GM23338 (cell line): ENCODE measurements around the gene PFKFB3. TPM values are rescaled to one million over a fixed set of nuclear protein-coding genes. Genes with fewer than 3 reads are reported as not detected.

Experiments
- ATAC-seq: fragments of 200-7000 bp; cut with Tn5 transposase; 3 replicates; pipeline ENCODE4 v1.9.1; 2020
- DNase-seq: peaks from one replicate; pipeline ENCODE4 v3.0.0-alpha.2; 2015; ENCODE audit warnings: low spot score
- H2AFZ ChIP-seq: fragments of 200-600 bp; sonication (generic); 2 replicates; pipeline ENCODE4 v1.8.0; 2016; ENCODE audit warnings: antibody characterized with exemption, mild to moderate bottlenecking, moderate library complexity
- H3F3A ChIP-seq: fragments of 200-600 bp; sonication (generic); replicated peaks from 2 replicates; pipeline ENCODE4 v1.8.0; 2017; ENCODE audit warnings: antibody characterized with exemption, mixed run types, low read depth
- H3K27ac ChIP-seq: fragments of 200-600 bp; sonication (generic); 2 replicates; pipeline ENCODE4 v1.6.1; 2016; ENCODE audit warnings: low read depth
- H3K27me3 ChIP-seq: fragments of 200-600 bp; sonication (generic); 2 replicates; pipeline ENCODE4 v1.8.0; 2016; ENCODE audit warnings: mild to moderate bottlenecking, mixed run types, moderate library complexity; ENCODE audit not compliant: insufficient read depth
- H3K36me3 ChIP-seq: fragments of 200-600 bp; sonication (generic); 2 replicates; pipeline ENCODE4 v1.8.0; 2016; ENCODE audit warnings: mild to moderate bottlenecking; ENCODE audit not compliant: insufficient read depth
- H3K4me1 ChIP-seq: fragments of 200-600 bp; sonication (generic); 2 replicates; pipeline ENCODE4 v1.8.0; 2016; ENCODE audit warnings: mild to moderate bottlenecking, moderate library complexity; ENCODE audit not compliant: insufficient read depth
- H3K4me2 ChIP-seq: fragments of 200-600 bp; sonication (generic); 2 replicates; pipeline ENCODE4 v1.7.1; 2017; ENCODE audit warnings: mixed run types
- H3K4me3 ChIP-seq: fragments of 200-600 bp; sonication (generic); 2 replicates; pipeline ENCODE4 v1.6.1; 2016; ENCODE audit warnings: mixed run types
- H3K79me2 ChIP-seq: fragments of 200-600 bp; sonication (generic); replicated peaks from 2 replicates; pipeline ENCODE4 v1.8.0; 2017; ENCODE audit warnings: mild to moderate bottlenecking; ENCODE audit not compliant: insufficient read depth
- H3K9me2 ChIP-seq: fragments of 200-600 bp; sonication (generic); 2 replicates; pipeline ENCODE4 v1.8.0; 2017; ENCODE audit not compliant: insufficient read depth
- H4K20me1 ChIP-seq: fragments of 200-600 bp; sonication (generic); replicated peaks from 2 replicates; pipeline ENCODE4 v1.8.0; 2017; ENCODE audit warnings: mild to moderate bottlenecking; ENCODE audit not compliant: insufficient read depth
- H3K27ac Mint-ChIP-seq: 2 replicates; pipeline ENCODE4 v1.8.0; 2020; ENCODE audit warnings: inconsistent platforms, mild to moderate bottlenecking, moderate library complexity, mixed read lengths
- H3K27me3 Mint-ChIP-seq: 3 replicates; pipeline ENCODE4 v1.8.0; 2022; ENCODE audit warnings: low read depth, mild to moderate bottlenecking, moderate library complexity, mixed read lengths, inconsistent platforms; ENCODE audit not compliant: insufficient read depth, poor library complexity
- H3K36me3 Mint-ChIP-seq: 3 replicates; pipeline ENCODE4 v1.8.0; 2021; ENCODE audit warnings: low read depth, mild to moderate bottlenecking, inconsistent platforms, moderate library complexity, mixed read lengths
- H3K4me1 Mint-ChIP-seq: 3 replicates; pipeline ENCODE4 v1.8.0; 2020; ENCODE audit warnings: mild to moderate bottlenecking, inconsistent platforms, mixed read lengths
- H3K4me3 Mint-ChIP-seq: 3 replicates; pipeline ENCODE4 v1.8.0; 2021; ENCODE audit warnings: moderate library complexity, mild to moderate bottlenecking, inconsistent platforms, mixed read lengths
- H3K9me3 Mint-ChIP-seq: 3 replicates; pipeline ENCODE4 v1.8.0; 2020; ENCODE audit warnings: moderate library complexity, mild to moderate bottlenecking, inconsistent platforms, mixed read lengths
- EZH2 ChIP-seq: fragments of 200-600 bp; sonication (generic); IDR thresholded peaks from one replicate; pipeline ENCODE4 v1.8.0; 2017; ENCODE audit warnings: antibody characterized with exemption, mild to moderate bottlenecking, low read depth; ENCODE audit not compliant: unreplicated experiment
- JUNB ChIP-seq: IDR thresholded peaks from one replicate; pipeline ENCODE4 v1.6.1; 2016; ENCODE audit warnings: antibody characterized with exemption; ENCODE audit not compliant: unreplicated experiment
- NANOG ChIP-seq: IDR thresholded peaks from 2 replicates; pipeline ENCODE4 v1.6.1; 2016; ENCODE audit warnings: antibody characterized with exemption, borderline replicate concordance
- STAT1 ChIP-seq: IDR thresholded peaks from one replicate; pipeline ENCODE4 v1.6.1; 2016; ENCODE audit warnings: antibody characterized with exemption; ENCODE audit not compliant: unreplicated experiment
- ZNF331 ChIP-seq: fragments of 250-450 bp; sonication (Bioruptor Pico); IDR thresholded peaks from 2 replicates; pipeline ENCODE4 v1.5.0; 2020; ENCODE audit warnings: low read depth, mild to moderate bottlenecking, moderate library complexity
- ZNF462 ChIP-seq: fragments of 250-450 bp; sonication (Bioruptor Pico); IDR thresholded peaks from 2 replicates; pipeline ENCODE4 v1.5.0; 2020; ENCODE audit warnings: mild to moderate bottlenecking, moderate library complexity
- polyA plus RNA-seq: library from polyadenylated mRNA; unstranded; fragments of >200 nt; fragmentation: Nextera tagmentation; extraction: Ambion mirVana; gene quantifications from 2 replicates; pipeline ENCODE4 v1.2.1, GENCODE V29; 2016
- total RNA-seq: library from RNA; depleted of rRNA; stranded (reverse); fragments of >200 nt; shearing (Covaris generic); gene quantifications from 2 replicates; pipeline ENCODE4 v1.2.3, GENCODE V29; 2014

Gene PFKFB3
- total and polyA plus RNA-seq, 2 experiments from 2014 or later = 9.5 to 26.8 TPM

- peaks cover 2% of the 10 kb centered on the region for H3K27me3 Mint-ChIP-seq
- Histone ChIP-seq H3K36me3 (no peaks in the 10 kb centered on the region), H3K9me2 (peaks cover 5% of the 10 kb centered on the region; the same call in 1 of the 2 replicates), H3F3A (no peaks in the 10 kb centered on the region), H3K4me1 (no peaks in the 10 kb centered on the region), H3K4me3 (no peak overlapping the region), H2AFZ (no peak overlapping the region), H3K4me2 (no peak overlapping the region), H4K20me1 (no peaks in the 10 kb centered on the region), H3K27me3 (no peaks in the 10 kb centered on the region), H3K79me2 (no peaks in the 10 kb centered on the region), H3K27ac (no peak overlapping the region)
- H3K9me3 Mint-ChIP-seq = no peaks in the 10 kb centered on the region
- ATAC-seq = no peak
- H3K36me3 Mint-ChIP-seq = no peaks in the 10 kb centered on the region
- TF ChIP-seq ZNF331 (CRISPR knock-in tag) = no peak
- no peak for TF ChIP-seq JUNB
- no peak for TF ChIP-seq EZH2
- no peak for TF ChIP-seq ZNF462 (CRISPR knock-in tag)
- TF ChIP-seq NANOG = no peak
- no peak for TF ChIP-seq STAT1
- no peak overlapping the region for H3K27ac Mint-ChIP-seq
- peaks cover 3% of the 10 kb centered on the region; the same call in 1 of the 3 replicates for H3K4me1 Mint-ChIP-seq
- DNase-seq = no peak
- H3K4me3 Mint-ChIP-seq = no peak overlapping the region
Observed at GRCh38 chr10:6300784-6301460, 98.2 kb downstream of the PFKFB3 start.
